Stimulated activated CD4-positive, alpha-beta T cell treated with anti-CD3 and anti-CD28 coated beads, Interleukin-1b, Interleukin-23, amount 100 ng/mL, for 4 hours (primary cell): ENCODE measurements around the gene ZNF583.
A peak's percentile ranks its signal among the peaks of the same experiment; 100 is the strongest.

ENCODE experiments used
- DNase-seq, 2 donors: peaks; one replicate each; pipeline ENCODE4 v3.0.0-alpha.2; 2020; ENCODE audit warnings: low read depth in 2 of 2

ZNF583 gene

DNA sequence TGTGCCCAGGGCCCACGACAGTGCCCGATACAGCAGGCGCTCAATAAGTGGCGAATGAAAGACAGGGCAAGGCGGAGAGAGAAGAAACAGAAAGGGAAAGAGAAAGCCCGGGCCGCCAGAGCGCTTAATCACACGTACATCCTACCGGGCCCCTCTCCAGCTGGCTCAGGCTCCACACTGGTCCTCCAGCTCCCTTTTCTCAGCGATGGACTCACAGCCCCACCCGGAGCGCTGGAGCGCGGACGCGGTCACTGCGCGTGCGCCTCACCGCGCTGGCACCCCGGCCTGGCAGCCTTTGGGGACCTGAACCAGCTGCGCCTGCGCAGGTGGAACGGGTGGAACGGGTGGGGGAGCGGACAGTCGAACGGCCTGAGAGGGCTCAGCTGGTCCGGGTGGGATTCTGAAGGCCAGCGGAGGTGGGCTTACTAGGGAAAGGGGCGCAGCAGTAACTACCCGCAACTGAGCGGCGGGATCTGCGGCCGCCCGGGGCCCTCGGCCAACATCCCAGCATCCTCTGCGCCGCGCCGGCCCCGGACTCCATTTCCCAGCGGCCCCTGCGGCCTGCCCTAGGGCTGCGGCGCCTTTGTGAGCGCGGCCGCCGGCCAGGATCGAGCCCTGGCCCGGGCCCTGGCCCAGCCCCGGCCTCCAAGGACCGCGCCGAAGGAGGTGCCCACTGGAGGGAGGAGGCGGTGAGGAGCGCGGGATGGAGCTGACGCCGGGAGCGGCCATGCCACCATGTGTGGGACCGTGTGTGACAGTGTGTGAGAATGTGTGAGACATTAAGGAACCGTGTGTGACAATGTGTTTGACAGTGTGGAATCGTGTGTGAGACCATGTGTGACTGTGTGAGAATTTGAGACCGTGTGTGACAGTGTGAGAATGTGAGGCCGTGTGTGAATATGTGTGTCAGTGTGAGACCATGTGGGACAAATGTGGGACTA is at the start of gene ZNF583:
TSS of gene ZNF583 (plus strand) at position 569 of the 941 bp plus-strand sequence. CDS start 2,783 bp downstream, outside the sequence.
- DNase-seq = peak; percentile 81 to 82

DNA sequence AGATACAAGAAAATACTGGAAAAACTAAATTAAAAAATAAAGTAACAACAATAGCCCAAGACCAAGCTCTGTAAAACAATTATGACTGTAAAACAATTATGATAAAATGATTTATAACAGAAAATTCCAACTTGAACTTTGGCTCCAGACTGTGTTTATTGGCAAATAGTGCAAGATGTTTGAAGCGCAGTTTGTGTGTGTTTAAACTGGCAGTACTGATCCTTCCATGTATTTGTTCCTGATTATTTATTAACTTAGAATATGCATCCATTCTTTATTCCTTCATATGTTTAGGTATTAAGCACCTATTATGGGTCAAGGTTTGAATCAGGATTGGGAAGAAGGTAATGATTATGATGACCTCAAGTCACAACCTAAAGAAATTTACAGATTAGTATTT is 48.6 kb upstream of the ZNF583 start:
- no peak for DNase-seq

DNA sequence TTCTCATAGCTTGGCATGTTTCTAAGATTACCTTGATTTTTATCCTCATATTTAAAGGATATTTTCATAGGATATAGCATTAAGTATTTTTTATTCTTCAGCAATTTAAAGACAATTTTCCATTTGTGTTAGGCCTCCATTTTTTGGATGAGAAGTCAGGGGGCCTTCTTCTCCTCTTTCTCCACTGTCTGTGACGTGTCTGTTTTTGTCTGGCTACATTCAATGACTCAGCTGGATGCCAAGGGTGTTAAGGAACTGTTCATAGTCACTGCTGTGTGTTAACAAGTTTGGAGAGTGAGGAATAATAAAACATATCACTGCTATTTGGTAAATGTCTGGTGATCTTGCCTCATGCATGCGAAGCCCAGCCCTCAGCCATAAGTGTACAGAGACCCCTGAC is 47.2 kb upstream of the ZNF583 start:
- DNase-seq = no peak

DNA sequence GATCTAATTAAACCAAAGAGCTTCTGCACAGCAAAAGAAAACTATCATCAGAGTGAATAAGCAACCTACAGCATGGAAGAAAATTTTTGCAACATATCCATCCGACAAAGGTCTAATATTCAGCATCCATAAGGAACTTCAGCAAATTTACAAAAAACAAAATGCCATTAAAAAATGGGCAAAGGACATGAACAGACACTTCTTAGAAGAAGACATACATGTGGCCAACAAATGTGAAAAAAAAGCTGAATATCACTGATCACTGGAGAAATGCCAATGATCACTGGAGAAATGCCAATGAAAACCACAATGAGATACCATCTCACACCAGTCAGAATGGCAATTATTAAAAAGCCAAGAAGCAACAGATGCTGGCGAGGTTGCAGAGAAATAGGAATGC is 43.3 kb upstream of the ZNF583 start:
- DNase-seq = no peak

DNA sequence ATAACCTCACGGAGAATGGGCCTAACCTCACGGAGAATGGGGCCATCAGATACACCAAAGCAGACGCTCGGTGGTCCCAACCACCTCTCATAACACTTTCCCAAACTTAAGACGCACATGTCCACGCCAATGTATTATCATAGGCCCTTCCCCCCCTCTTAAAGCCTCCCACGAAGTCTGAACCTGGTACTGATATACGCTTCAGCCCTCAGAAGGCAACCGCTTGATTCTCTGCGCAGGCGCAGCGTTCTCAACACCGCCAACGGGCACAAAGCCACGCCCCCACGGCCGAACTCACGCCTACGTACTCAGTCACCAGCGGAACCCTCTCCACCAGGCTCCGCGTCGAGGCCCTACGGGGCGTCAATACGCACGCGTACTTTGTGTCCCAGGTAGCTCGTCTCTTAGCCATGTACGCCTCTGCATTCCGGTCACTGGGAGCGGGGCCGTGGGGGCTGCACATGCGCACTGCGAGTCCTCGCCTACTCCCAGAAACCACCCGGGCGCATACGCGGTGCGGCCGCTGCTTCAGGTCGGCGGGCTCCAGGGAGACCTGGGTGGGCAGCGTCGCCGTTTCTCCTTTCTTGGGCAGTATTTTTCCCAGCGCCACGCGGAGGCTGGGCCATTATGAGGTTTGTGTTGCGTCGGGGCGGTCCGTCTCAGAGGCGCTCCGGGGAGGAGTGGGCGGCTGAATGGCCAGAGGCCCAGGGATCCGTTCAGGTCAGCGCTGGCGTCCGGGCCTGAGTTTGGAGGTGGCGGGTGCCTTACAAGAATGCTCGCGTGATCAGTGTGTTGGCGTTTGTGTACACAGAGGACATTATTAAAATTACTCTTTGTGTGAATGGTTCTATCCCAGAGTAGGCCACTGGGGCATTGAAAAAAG is 36.1 kb upstream of the ZNF583 start:
- DNase-seq = peak; percentile 52 to 67

DNA sequence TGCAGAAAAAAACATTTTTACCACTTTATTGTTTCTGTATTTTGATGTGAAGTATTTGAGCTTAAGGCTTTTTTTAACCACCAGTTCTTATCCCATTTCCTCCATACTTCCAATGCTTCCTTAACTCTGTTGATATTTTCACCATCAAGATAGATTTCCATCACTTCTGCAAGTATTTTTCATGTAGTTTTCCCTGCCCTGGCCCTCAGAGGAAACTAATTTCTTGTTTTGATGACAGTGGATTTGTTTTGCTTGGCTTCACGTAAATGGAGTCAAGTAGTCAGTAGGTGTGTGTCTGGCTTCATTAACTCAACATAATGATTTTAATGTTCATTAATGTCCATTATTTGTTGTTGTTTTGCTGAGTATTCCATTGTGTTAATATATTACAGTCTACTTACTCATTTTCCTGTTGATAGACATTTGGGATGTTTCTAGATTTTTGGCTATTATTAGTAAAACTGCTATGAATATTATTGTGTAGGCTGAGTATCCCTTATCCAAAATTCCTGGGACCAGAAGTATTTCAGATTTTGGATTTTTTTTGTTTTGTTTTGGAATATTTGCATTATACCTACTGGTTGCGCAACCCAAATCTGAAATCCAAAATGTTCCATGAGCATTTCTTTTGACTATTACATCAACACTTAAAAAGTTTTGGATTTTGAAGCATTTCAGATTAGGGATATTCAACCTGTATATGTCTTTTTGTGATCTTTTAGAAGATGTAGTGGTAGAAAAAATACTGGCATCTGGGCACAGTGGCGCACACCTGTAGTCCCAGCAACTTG is 34.1 kb upstream of the ZNF583 start:
- no peak for DNase-seq

DNA sequence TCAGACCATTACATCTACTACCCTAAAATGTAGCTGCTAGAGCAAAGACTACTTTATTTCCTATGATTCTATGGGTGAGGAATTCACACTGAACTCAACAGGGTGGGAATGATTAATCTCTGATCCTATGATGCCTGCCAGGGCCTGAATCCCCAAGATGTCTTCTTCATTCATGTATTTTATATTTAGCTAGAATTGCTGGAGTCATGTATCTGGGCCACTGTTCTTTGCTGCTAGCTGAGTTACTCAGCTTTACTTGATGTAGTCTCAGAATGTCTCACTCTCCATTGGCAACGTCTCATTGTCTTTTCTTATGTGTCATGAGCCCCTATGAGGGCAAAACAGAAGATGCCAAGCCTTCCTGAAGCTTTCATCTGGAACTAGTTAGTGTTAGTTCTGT is 31.9 kb upstream of the ZNF583 start:
- DNase-seq = no peak

DNA sequence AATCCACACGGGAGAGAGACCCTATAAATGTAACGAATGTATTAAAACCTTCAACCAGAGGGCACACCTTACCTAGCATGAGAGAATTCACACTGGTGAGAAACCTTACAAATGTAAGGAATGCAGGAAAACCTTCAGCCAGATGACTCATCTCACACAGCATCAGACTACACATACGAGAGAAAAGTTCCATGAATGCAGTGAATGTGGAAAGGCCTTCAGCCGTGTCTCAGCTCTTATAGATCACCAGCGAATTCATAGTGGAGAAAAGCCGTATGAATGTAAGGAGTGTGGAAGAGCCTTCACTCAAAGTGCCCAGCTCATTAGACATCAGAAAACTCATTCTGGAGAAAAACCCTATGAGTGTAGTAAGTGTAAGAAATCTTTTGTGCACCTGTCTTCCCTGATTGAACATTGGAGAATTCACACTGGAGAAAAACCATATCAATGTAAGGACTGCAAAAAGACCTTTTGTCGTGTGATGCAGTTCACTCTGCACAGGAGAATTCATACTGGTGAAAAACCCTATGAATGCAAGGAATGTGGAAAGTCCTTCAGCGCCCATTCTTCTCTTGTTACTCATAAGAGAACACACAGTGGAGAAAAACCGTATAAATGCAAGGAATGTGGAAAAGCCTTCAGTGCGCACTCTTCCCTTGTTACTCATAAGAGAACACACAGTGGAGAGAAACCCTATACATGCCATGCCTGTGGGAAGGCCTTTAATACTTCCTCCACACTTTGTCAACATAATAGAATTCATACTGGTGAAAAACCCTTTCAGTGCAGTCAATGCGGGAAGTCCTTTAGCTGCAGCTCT is 26.8 kb upstream of the ZNF583 start:
- DNase-seq = no peak

DNA sequence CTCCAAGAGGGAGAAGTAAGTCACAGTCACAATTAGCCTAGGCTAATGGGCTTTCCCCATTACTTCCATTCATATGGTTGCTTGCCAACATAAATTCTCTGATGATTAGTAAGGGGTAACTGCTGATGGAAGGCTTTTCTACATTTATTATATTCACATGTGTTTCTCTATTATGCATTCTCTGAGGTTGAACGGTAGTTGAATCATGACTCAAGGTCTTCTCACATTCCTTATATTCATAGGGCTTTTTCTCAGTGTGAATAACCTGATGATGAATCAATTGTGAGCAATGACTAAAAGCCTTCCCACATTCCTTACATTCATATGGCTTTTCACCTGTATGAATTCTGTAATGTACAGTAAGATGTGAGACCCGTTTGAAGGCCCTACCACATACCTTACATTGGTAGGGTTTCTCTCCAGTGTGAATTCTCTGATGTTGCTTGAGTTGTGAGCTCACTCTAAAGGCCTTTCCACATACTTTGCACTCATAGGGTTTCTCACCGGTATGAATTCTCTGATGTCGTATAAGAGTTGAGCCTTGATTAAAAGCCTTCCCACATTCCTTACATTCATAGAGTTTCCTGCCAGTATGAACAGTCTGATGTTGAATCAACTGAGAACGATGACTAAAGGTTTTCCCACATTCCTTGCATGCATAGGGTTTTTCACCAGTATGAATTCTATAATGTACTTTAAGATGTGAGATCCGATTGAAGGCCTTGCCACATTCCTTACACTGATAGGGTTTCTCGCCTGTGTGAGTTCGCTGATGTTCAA is 20.1 kb upstream of the ZNF583 start:
- no peak for DNase-seq

DNA sequence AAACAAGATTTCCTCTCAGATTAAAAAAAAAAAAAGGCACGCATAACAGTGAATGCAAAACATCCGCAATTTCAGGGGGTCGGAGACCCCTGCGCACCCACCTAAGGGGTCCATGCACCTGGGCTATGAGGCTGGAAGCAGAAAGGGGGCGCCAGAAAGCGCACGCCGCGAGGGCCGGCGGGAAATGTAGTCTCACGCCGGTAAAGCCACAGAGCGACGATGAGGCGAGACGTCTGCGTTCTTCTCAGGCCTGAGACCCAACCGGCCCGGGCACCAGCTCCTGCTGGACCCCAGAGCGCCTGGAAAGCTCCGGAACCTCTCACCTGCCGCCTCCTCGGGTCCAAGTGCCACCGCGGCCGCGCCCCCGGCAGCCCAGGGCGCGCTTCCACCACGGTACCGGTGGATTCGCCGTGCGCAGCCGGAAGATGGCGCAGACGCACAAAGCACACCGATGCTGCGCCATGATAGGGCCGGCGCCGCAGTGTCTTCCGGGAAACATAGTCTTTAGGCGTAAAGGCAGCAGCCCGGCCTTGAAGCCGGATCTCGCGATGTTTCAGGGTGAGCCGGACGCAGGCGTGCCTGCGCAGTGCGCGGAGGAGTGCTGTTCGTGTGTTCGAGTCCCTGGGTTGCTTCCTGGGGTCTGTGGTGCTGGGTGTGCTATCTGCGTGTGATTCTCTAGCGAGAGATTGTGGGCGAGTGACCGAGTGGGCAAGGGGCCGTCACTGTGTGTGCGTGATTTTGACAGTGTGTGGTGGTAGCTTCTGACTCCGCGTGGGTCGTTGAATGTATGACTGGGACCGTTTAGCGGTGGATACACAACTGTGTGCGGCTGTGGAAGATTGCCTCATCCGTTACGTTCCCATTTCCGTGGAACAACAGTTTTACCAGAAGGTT is 10.8 kb upstream of the ZNF583 start, which contains the start of gene ZNF582:
TSS of gene ZNF582 (minus strand) at position 416 of the 894 bp plus-strand sequence. CDS start 1,782 bp downstream, outside the sequence.
- peak; percentile 80 to 84 for DNase-seq

DNA sequence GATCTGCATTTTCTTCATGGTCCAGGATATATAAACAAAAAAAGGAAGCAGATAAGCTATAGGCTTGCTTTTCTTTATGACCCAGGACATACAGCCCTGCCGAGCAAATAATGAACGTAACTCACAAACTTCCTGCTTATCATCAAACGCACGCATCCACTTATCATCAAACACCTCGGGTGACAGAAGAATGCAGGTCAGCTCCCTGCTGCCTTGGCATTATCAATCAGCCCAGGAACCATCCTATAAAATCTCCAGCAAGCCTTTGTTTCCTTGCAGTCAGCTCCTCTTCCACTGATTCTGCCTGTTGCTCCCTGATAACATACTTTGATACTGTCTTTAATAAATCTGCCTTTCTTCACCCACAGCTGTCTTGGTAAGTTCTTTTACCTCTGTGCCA is 5.3 kb upstream of the ZNF583 start:
- no peak for DNase-seq

DNA sequence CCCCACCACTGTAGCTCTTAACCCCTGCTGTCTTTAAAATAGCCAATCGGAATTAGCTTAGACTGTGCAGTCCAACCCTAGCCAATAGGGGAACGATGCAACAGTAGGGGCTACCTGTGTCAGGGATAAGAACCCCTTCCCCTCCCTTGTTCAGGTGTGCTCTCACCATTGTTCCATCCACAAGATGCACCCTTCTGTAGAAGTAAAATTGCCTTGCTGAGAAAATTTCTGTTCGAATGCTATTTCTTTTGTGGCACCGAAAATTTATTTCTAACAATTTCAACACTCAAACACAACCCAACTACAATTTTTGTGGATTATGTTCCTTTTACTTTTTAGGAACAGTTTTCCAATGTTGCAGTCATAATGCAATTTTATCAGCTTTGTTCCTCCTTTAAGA is 3.6 kb upstream of the ZNF583 start:
- no peak for DNase-seq

DNA sequence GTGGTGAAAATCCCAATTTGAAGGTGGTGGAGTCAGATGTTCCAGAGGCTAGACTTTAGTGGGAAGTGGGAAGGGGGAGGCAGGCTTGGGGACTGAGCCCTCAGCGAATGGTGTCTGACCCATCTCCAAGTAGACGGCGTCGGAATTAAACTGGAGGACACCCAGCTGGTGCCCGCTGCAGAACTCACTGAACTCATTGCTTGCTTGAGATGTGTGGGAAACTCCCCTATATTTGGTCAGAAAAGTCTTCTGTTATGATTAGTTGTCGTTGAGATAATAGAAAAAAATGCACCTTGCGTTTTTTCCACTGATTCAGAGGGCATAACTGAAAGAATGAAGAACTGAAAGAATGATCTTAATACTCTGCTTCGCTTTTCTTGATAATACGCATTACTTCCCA is 871 bp upstream of the ZNF583 start:
- no peak for DNase-seq

DNA sequence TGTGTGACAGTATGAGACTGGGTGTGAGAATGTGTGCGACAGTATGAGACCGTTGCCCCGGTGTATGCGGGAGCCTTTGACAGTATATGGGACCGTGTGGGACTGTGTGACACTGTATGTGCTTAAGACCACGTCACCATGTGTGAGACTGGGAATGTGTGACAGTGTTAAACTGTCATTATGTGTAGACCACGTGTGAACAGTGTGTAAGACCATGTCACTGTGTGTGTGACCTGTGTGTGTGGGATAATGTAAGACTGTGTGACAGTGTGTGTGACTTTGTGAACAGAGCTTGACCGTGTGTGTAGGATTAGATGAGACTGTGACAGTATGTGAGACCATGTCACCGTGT is 549 bp downstream of the ZNF583 start:
- DNase-seq = no peak

DNA sequence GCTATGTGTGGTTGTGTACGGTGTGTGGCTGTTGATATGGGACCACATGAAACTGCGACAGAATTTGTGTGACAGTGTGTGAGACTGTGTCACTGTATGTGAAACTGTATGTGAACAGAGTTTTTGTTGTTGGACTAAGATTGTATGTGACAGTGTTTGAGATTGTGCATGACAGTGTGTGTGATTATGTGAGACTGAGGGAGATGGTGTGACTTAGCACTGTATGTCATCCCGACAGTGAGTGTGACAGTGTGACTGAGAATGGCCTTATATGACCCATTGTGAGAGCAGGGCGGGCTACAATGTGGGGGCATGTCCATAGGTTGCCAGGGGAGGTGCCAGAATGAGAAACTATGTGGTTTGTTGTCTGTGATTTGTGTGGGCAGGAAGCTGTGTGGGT is 930 bp downstream of the ZNF583 start:
- no peak for DNase-seq

DNA sequence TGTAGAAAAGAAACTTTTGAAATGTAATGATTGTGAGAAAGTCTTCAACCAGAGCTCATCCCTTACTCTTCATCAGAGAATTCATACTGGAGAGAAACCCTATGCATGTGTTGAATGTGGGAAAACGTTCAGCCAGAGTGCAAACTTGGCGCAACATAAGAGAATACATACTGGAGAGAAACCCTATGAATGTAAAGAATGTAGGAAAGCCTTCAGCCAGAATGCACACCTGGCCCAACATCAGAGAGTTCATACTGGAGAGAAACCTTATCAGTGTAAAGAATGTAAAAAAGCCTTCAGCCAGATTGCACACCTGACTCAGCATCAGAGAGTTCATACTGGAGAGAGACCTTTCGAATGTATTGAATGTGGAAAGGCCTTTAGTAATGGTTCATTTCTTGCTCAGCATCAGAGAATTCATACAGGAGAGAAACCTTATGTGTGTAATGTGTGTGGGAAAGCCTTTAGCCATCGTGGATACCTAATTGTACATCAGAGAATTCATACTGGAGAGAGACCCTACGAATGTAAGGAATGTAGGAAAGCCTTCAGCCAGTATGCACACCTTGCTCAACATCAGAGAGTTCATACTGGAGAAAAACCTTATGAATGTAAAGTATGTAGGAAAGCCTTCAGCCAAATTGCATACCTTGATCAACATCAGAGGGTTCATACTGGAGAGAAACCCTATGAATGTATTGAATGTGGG is 19.3 kb downstream of the ZNF583 start:
- DNase-seq = no peak

DNA sequence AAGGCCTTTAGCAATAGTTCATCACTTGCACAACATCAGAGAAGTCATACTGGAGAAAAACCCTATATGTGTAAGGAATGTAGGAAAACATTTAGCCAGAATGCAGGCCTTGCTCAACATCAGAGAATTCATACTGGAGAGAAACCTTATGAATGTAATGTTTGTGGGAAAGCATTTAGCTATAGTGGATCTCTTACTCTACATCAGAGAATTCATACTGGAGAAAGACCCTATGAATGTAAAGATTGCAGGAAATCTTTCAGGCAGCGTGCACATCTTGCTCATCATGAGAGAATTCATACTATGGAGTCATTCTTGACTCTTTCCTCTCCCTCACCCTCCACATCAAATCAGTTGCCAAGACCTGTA is 19.8 kb downstream of the ZNF583 start:
- DNase-seq = no peak

DNA sequence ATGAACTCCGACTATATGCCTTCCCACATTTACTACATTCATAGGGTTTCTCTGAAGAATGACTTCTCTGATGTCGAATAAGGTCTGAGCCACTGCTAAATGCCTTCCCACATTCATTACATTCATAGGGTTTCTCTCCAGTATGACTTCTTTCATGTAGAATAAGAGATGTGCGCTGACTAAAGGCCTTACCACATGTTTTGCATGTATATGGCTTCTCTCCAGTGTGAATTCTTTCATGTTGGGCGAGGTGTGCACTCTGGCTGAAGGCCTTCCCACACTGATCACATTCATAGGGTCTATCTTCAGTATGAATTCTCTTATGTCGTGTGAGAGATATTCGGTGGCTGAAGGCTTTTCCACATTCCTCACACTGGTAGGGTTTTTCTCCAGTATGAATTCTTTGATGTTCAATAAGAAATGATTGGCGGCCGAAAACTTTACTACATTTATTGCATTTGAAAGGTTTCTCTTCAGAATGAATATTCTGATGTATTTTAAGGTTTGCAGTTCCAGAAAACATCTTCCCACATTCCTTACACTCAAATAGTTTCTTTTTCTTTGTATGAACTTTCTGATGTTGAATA is 37.2 kb downstream of the ZNF583 start:
- no peak for DNase-seq
